Spleen (tissue), 11 donors: Measurements from ENCODE around the gene MSI2. TPM values are rescaled to one million over a fixed set of nuclear protein-coding genes. Genes with fewer than 3 reads are reported as not detected.
"Not testable (repeated sequence)": the region's sequence is repeated elsewhere in the genome, so short reads cannot be mapped to it uniquely, and the experiment has no call there.

Experiments
- DNase-seq: peaks from one replicate; pipeline ENCODE4 v3.0.0-alpha.2; 2020
- H3K27ac ChIP-seq, 8 donors: fragments of 200-600 bp; sonication (generic) in 7 of 8; 1 replicate in 4 of 8; 2 replicates in 4 of 8; pipeline versions ENCODE4 v1.5.0 to v1.8.0; 2016 to 2021; ENCODE audit warnings: inconsistent platforms in 4 of 8, mild to moderate bottlenecking in 4 of 8, moderate library complexity in 1 of 8
- H3K27me3 ChIP-seq, 7 donors: fragments of 200-600 bp; sonication (generic) in 6 of 7; replicated peaks in 1 of 7; 1 replicate in 4 of 7; 2 replicates in 3 of 7; pipeline versions ENCODE4 v1.5.0 to v1.8.0; 2016 to 2021; ENCODE audit warnings: inconsistent platforms in 3 of 7, mild to moderate bottlenecking in 1 of 7
- H3K36me3 ChIP-seq, 6 donors: fragments of 200-600 bp; sonication (generic) in 5 of 6; 1 replicate in 4 of 6; 2 replicates in 2 of 6; pipeline versions ENCODE4 v1.5.0 to v1.8.0; 2016 to 2021; ENCODE audit warnings: inconsistent platforms in 2 of 6
- H3K4me1 ChIP-seq, 6 donors: fragments of 200-600 bp; sonication (generic) in 5 of 6; 1 replicate in 3 of 6; 2 replicates in 3 of 6; pipeline versions ENCODE4 v1.5.0 to v1.8.0; 2016 to 2021; ENCODE audit warnings: inconsistent platforms in 3 of 6
- H3K4me3 ChIP-seq, 8 donors: fragments of 200-600 bp; sonication (generic) in 7 of 8; 1 replicate in 4 of 8; 2 replicates in 4 of 8; pipeline versions ENCODE4 v1.5.0 to v1.8.0; 2016 to 2021; ENCODE audit warnings: inconsistent platforms in 4 of 8, mild to moderate bottlenecking in 4 of 8, moderate library complexity in 2 of 8
- H3K9me3 ChIP-seq, 8 donors: fragments of 200-600 bp; sonication (generic) in 7 of 8; 1 replicate in 4 of 8; 2 replicates in 4 of 8; pipeline versions ENCODE4 v1.5.0 to v1.8.0; 2016 to 2021; ENCODE audit warnings: inconsistent platforms in 4 of 8
- POLR2A ChIP-seq, 3 donors: fragments of 450-650 bp; IDR thresholded peaks; one replicate each; pipeline ENCODE4 v1.5.1; 2017; ENCODE audit warnings: antibody characterized with exemption in 3 of 3, mild to moderate bottlenecking in 1 of 3
- POLR2AphosphoS5 ChIP-seq, 3 donors: sonication (generic); formaldehyde crosslinking; IDR thresholded peaks; one replicate each; pipeline ENCODE4 v1.5.1; 2017; ENCODE audit warnings: antibody characterized with exemption in 3 of 3
- WGBS, 5 donors: extraction: QIAGEN DNeasy Blood & Tissue Kit in 3 of 5; methylation state at CpG; one replicate each; pipeline versions ENCODE4 v1.1.5 to v1.1.7; 2013 to 2018; 5-methylcytosine and 5-hydroxymethylcytosine counted together
- intact Hi-C: fragments of 100-400 bp; cut with DNase I; formaldehyde crosslinking; loops from one replicate; pipeline ENCODE4 v1.15.0; 2023; ENCODE audit warnings: low total_unique reads
- polyA plus RNA-seq, 3 donors: library from polyadenylated mRNA; stranded (reverse); fragments of 200-250 nt; gene quantifications; one replicate each; pipeline ENCODE4 v1.2.1, GENCODE V29; 2013
- total RNA-seq, 7 donors: library from RNA; depleted of rRNA in 3 of 7; stranded (reverse); fragments of >200 nt in 3 of 7; fragmentation: NEBNext Ultra II Directional in 4 of 7; extraction: Animal tissue kit (Norgen Biotek cat#: 25700) in 4 of 7; gene quantifications; one replicate each; pipeline versions ENCODE4 v1.1.0 to v1.2.1, GENCODE V29; 2016 to 2021
- TF ChIP-seq, protein P1 (sequence below), 11 experiments: fragments of 200-600 bp in 7 of 11; fragments of 450-650 bp in 4 of 11; sonication (generic) in 4 of 11; IDR thresholded peaks in 8 of 11; conservative IDR thresholded peaks in 3 of 11; 1 replicate in 7 of 11; 2 replicates in 4 of 11; pipeline versions ENCODE4 v1.4.0 to v1.8.0; 2016 to 2021; ENCODE audit warnings: antibody characterized with exemption in 11 of 11, inconsistent platforms in 4 of 11, mild to moderate bottlenecking in 1 of 11
- donor health status: healthy with polysubstance abuse.
- donor health status: DM: no; HTN: no; CAD: no; lungs with moderate emphysema.
- donor health status: DM: no; HTN: no; CAD: no.
- donor health status: Bipolar disorder and iron deficiency.
- donor health status: healthy.
- donor health status: DM: no; HTN: no; CAD: no.
- donor health status: DM: yes; HTN: yes; CAD: no.

MSI2 gene
- total and polyA plus RNA-seq, 10 donors, result 9.8 to 131 (median 64.7) TPM

DNA sequence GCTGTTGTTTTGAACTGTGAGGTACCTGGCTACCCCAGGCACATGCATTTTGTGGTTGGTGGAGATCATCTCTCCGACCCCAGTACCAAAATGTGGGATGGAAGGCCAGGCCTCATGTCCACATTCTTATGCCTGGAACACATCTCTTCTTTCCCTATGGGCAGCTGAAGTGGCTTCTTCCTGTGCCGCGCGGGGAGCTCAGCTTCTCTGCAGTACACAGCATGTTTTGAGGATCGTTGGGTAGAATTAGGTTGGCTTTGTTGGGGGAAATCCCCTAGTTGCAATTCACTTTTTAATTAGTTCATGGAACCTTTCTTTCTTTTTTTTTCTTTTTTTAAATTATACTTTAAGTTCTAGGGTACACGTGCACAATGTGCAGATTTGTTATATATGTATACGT, 242.1 kb downstream of the MSI2 start:
- H3K27ac ChIP-seq, result peak overlapping the region in 2 of 8 donors; percentile 15 to 54
- H3K4me3 ChIP-seq, result no peak overlapping the region
- TF ChIP-seq POLR2A (IDR thresholded peaks at IDR 0.05) (no peak), POLR2AphosphoS5 (IDR thresholded peaks at IDR 0.05) (no peak)
- TF ChIP-seq, protein P1, sequence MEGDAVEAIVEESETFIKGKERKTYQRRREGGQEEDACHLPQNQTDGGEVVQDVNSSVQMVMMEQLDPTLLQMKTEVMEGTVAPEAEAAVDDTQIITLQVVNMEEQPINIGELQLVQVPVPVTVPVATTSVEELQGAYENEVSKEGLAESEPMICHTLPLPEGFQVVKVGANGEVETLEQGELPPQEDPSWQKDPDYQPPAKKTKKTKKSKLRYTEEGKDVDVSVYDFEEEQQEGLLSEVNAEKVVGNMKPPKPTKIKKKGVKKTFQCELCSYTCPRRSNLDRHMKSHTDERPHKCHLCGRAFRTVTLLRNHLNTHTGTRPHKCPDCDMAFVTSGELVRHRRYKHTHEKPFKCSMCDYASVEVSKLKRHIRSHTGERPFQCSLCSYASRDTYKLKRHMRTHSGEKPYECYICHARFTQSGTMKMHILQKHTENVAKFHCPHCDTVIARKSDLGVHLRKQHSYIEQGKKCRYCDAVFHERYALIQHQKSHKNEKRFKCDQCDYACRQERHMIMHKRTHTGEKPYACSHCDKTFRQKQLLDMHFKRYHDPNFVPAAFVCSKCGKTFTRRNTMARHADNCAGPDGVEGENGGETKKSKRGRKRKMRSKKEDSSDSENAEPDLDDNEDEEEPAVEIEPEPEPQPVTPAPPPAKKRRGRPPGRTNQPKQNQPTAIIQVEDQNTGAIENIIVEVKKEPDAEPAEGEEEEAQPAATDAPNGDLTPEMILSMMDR (IDR thresholded peaks at IDR 0.05 in 8 of 11, conservative IDR thresholded peaks at IDR 0.05 in 3 of 11), result no peak
- peak; percentile 64 for DNase-seq
- 58 to 62% (median 61%) methylated on average over 7 of the region's 7 CpGs for WGBS, 5 donors
- no peaks in the 10 kb centered on the region for H3K36me3 ChIP-seq
- intact Hi-C loops, result no loop called here
- peaks cover 13 to 40% (median 23%) of the 10 kb centered on the region in 6 donors for H3K4me1 ChIP-seq
- no peaks in the 10 kb centered on the region for H3K27me3 ChIP-seq
- no peaks in the 10 kb centered on the region for H3K9me3 ChIP-seq

DNA sequence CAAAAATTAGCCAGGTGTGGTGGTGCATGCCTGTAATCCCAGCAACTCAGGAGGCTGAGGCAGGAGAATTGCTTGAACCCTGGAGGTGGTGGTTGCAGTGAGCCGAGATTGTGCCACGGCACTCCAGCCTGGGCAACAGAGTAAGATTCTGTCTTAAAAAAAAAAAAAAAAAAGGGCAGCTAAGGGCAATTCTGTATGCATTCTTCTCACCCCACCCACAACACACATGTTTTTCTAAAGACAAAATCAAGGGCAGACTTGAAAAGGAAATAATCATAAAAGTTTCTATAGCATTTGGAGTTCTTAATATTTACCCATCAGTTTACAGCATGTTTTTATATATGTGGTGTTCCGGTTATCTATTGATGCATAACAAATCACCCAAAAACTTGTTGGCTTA, 242.9 kb downstream of the MSI2 start:
- DNase-seq, result peak; percentile 17
- WGBS, 5 donors, result 92 to 98% (median 97%) methylated on average over 3 of the region's 3 CpGs
- intact Hi-C loops, H3K9me3 ChIP-seq, H3K27ac ChIP-seq, H3K27me3 ChIP-seq, H3K36me3 ChIP-seq, H3K4me3 ChIP-seq: not testable (repeated sequence)
- H3K4me1 ChIP-seq, result peaks cover 13 to 40% (median 22%) of the 10 kb centered on the region in 6 donors

DNA sequence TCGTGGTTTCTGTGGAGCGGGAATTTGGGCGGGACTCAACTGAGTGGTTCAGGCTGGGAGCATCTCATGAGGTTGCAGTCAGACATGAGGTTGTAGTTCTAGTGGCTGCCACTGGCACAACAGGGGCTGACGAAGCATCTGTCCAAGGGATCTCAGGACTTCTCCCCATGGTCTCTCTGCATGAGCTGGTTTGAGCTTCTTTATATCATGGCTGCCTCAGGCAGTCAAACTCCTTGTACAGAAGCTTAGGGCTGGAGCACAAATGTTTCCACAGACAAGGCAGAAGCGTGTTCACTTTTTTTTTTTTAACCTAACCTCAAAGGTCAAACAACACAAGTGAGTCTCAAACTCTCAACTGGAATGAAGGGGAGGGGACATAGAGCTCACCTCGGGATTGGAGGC, 243.3 kb downstream of the MSI2 start:
- DNase-seq, result no peak
- Histone ChIP-seq H3K27me3 (no peaks in the 10 kb centered on the region), H3K27ac (no peak overlapping the region), H3K36me3 (no peaks in the 10 kb centered on the region), H3K9me3 (no peaks in the 10 kb centered on the region), H3K4me1 (peaks cover 13 to 40% (median 22%) of the 10 kb centered on the region in 6 donors), H3K4me3 (no peak overlapping the region)
- WGBS, 5 donors, result 77 to 92% (median 90%) methylated on average over 6 of the region's 6 CpGs
- intact Hi-C loops, result no loop called here
- TF ChIP-seq POLR2A (IDR thresholded peaks at IDR 0.05), result no peak
- TF ChIP-seq POLR2AphosphoS5 (IDR thresholded peaks at IDR 0.05), result no peak
- TF ChIP-seq, protein P1 (IDR thresholded peaks at IDR 0.05 in 8 of 11, conservative IDR thresholded peaks at IDR 0.05 in 3 of 11), result no peak

DNA sequence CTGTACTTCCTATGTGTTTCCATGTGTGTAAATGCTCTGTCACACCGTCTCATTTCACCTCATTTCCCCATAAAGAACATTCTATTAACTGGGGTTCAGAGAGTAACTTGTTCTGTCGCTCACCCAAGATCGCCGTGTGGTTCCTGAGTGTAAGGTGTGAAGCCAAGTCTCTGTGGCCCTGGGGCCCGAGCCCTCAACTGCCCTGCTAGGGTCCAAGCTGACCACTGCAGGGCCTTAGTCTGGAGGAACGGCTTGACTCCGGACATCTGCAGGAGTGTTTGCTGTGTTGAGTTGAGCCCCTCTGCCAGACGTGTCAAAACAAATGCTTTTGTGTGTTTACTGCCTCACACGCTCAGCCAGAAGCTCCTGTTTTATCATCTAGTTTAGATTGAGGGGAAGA, 244.7 kb downstream of the MSI2 start:
- intact Hi-C loops, result no loop called here
- H3K9me3 ChIP-seq, result no peaks in the 10 kb centered on the region
- WGBS, 5 donors, result 91 to 98% (median 95%) methylated on average over 8 to 9 of the region's 9 CpGs
- no peak for TF ChIP-seq POLR2AphosphoS5 (IDR thresholded peaks at IDR 0.05)
- TF ChIP-seq POLR2A (IDR thresholded peaks at IDR 0.05), result no peak
- TF ChIP-seq, protein P1 (IDR thresholded peaks at IDR 0.05 in 8 of 11, conservative IDR thresholded peaks at IDR 0.05 in 3 of 11), result no peak
- H3K27me3 ChIP-seq, result no peaks in the 10 kb centered on the region
- H3K4me3 ChIP-seq, result no peak overlapping the region
- H3K4me1 ChIP-seq, result peaks cover 13 to 44% (median 22%) of the 10 kb centered on the region in 6 donors
- DNase-seq, result peak; percentile 57
- no peak overlapping the region for H3K27ac ChIP-seq
- no peaks in the 10 kb centered on the region for H3K36me3 ChIP-seq

DNA sequence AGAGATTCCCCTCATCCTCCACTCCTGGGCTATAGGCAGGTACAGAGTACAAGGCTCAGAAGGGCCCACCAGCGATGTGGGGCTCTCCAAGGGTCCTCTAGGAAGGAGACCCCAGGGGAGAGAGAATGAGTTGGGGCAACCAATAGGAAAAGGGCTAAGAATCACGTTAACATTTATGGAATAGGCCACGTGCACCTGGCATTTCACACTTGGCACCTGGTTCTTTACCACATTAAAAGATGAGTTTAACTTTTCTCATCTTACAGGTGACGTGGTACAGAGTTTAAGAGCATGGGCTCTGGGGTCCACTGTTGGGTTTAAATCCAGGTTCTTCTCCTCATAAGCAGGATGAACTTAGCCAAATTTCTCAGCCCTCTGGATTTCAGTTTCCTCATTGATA, 245.7 kb downstream of the MSI2 start:
- TF ChIP-seq POLR2AphosphoS5 (IDR thresholded peaks at IDR 0.05) (no peak), POLR2A (IDR thresholded peaks at IDR 0.05) (no peak)
- TF ChIP-seq, protein P1 (IDR thresholded peaks at IDR 0.05 in 8 of 11, conservative IDR thresholded peaks at IDR 0.05 in 3 of 11), result no peak
- DNase-seq, result no peak
- Histone ChIP-seq H3K4me3 (no peak overlapping the region), H3K27me3 (no peaks in the 10 kb centered on the region), H3K27ac (no peak overlapping the region), H3K36me3 (no peaks in the 10 kb centered on the region), H3K4me1 (peaks cover 7 to 43% (median 20%) of the 10 kb centered on the region in 6 donors), H3K9me3 (no peaks in the 10 kb centered on the region)
- intact Hi-C loops, result no loop called here
- WGBS, 5 donors, result 92 to 93% (median 92%) methylated on average over 4 of the region's 4 CpGs
